H1 (cell line): Measurements from ENCODE around the gene ARL2BP. TPM values are rescaled to one million over a fixed set of nuclear protein-coding genes. Genes with fewer than 3 reads are reported as not detected.

ENCODE experiments used
- BACH1 ChIP-seq: IDR thresholded peaks from 2 replicates; pipeline ENCODE4 v1.6.1; 2012; ENCODE audit warnings: low read length, improper control_type of control experiment
- BCL11A ChIP-seq, 2 experiments: IDR thresholded peaks; one replicate each; pipeline ENCODE4 v1.6.1; 2011; ENCODE audit warnings: low read depth in 2 of 2, low read length in 2 of 2, mild to moderate bottlenecking in 2 of 2
- EP300 ChIP-seq, 2 experiments: IDR thresholded peaks; 1 replicate in 1 of 2; 2 replicates in 1 of 2; pipeline ENCODE4 v1.6.1; 2011 to 2012; ENCODE audit warnings: low read depth in 2 of 2, low read length in 2 of 2, mild to moderate bottlenecking in 2 of 2, borderline replicate concordance in 1 of 2, inconsistent platforms in 1 of 2, moderate library complexity in 1 of 2
- EZH2 ChIP-seq: fragments of 200-600 bp; sonication (generic); IDR thresholded peaks from 2 replicates; pipeline ENCODE4 v1.7.1; 2012; ENCODE audit warnings: low read depth, mild to moderate bottlenecking, moderate library complexity, low read length, inconsistent platforms; ENCODE audit not compliant: severe bottlenecking
- GABPA ChIP-seq: IDR thresholded peaks from 2 replicates; pipeline ENCODE4 v1.6.1; 2011; ENCODE audit warnings: mild to moderate bottlenecking, low read length, moderate library complexity, borderline replicate concordance; ENCODE audit not compliant: insufficient read depth
- HDAC2 ChIP-seq, 2 experiments: fragments of 300-600 bp in 1 of 2; sonication (generic) in 1 of 2; IDR thresholded peaks; 2 replicates each; pipeline ENCODE4 v1.6.1; 2011 to 2012; ENCODE audit warnings: low read depth in 2 of 2, low read length in 2 of 2, mild to moderate bottlenecking in 2 of 2, moderate library complexity in 2 of 2, borderline replicate concordance in 1 of 2, inconsistent platforms in 1 of 2
- KDM1A ChIP-seq: fragments of 200-600, 300-600 bp; sonication (generic); IDR thresholded peaks from 2 replicates; pipeline ENCODE4 v1.7.1; 2016; ENCODE audit warnings: mild to moderate bottlenecking, low read length, borderline replicate concordance
- MAFK ChIP-seq: IDR thresholded peaks from 2 replicates; pipeline ENCODE4 v1.6.1; 2012; ENCODE audit warnings: low read depth, mild to moderate bottlenecking, improper control_type of control experiment, low read length
- NRF1 ChIP-seq: IDR thresholded peaks from 2 replicates; pipeline ENCODE4 v1.6.1; 2011; ENCODE audit warnings: mild to moderate bottlenecking, low read depth, low read length, improper control_type of control experiment
- POLR2A ChIP-seq, 2 experiments: IDR thresholded peaks; 1 replicate in 1 of 2; 2 replicates in 1 of 2; pipeline ENCODE4 v1.6.1; 2011; ENCODE audit warnings: low read depth in 2 of 2, low read length in 2 of 2, mild to moderate bottlenecking in 2 of 2; ENCODE audit errors: control extremely low read depth in 1 of 2
- POLR2AphosphoS5 ChIP-seq: IDR thresholded peaks from 2 replicates; pipeline ENCODE4 v1.6.1; 2011; ENCODE audit warnings: low read depth, low read length
- SAP30 ChIP-seq: fragments of 300-600 bp; sonication (generic); IDR thresholded peaks from 2 replicates; pipeline ENCODE4 v1.7.1; 2012; ENCODE audit warnings: low read length, moderate library complexity, mild to moderate bottlenecking, inconsistent platforms; ENCODE audit not compliant: insufficient read depth, insufficient replicate concordance
- SRF ChIP-seq: IDR thresholded peaks from 2 replicates; pipeline ENCODE4 v1.6.1; 2011; ENCODE audit warnings: mild to moderate bottlenecking, low read depth, low read length, moderate library complexity
- SUZ12 ChIP-seq: fragments of 200-600 bp; sonication (generic); IDR thresholded peaks from 2 replicates; pipeline ENCODE4 v1.6.1; 2012; ENCODE audit warnings: mild to moderate bottlenecking, inconsistent platforms, low read length, moderate library complexity, mixed read lengths
- TAF7 ChIP-seq: optimal IDR thresholded peaks from 2 replicates; pipeline ENCODE3; 2011; ENCODE audit warnings: low read depth, mild to moderate bottlenecking, inconsistent platforms, low read length, moderate library complexity, borderline replicate concordance
- TBP ChIP-seq: IDR thresholded peaks from 2 replicates; pipeline ENCODE4 v1.6.1; 2011; ENCODE audit warnings: low read depth, low read length, improper control_type of control experiment
- polyA plus RNA-seq, 7 experiments: library from polyadenylated mRNA; depleted of rRNA in 3 of 7; stranded (reverse) in 5 of 7; unstranded in 2 of 7; fragments of >200 nt in 5 of 7; fragments of 200-250 nt in 2 of 7; gene quantifications; 1 replicate in 5 of 7; 2 replicates in 1 of 7; 4 replicates in 1 of 7; pipeline versions ENCODE4 v1.2.1 to v1.2.3, GENCODE V29; 2011 to 2013; ENCODE audit warnings: missing spikeins in 2 of 7, mixed read lengths in 2 of 7
- total RNA-seq: library from RNA; stranded (reverse); fragmentation: NEBNext Ultra II Directional; extraction: Animal tissue kit (Norgen Biotek cat#: 25700); gene quantifications from 2 replicates; pipeline ENCODE4 v1.2.1, GENCODE V29; 2021
- TF ChIP-seq, protein P1 (sequence below): IDR thresholded peaks from 2 replicates; pipeline ENCODE4 v1.6.1; 2012; ENCODE audit warnings: inconsistent platforms
- TF ChIP-seq, protein P2 (sequence below): IDR thresholded peaks from 2 replicates; pipeline ENCODE4 v1.6.1; 2012; ENCODE audit warnings: low read length, inconsistent platforms

The ARL2BP gene
- total and polyA plus RNA-seq, 2 of the 8 experiments (the other 6 are each of a cell fraction or from before 2014, with no cell fraction given): 13.6 to 18.3 TPM

DNA sequence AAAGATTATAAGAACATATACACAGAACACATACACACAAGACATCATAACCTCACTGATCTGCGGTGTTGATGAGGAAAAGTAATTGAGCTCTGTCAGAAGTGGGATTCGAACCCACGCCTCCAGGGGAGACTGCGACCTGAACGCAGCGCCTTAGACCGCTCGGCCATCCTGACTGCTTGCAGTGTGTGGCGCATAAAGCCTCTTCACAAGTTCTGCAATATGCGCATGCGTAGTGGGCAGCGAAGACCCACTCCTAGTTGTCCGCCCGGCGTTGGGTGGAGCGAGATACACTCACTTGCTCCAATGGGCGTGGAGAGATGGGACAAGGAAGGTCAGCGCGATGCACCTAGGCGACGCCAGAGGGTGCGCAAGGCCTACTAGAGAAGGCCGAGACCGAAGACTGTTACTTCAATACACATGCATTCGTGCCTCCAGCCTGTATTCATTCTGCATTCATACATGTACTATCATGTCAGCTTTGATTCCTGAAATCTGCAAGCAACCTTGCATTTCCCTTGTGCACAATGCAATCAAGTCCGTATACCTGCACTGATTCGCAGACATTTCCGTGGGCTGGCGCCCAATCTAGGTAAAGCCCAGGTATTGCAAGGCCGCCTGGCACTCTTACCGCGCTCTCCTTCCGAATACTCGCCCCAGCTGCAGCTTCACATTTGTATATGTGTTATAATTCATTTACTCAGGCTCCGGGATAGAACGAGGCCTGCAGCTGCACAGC, 55.5 kb downstream of the ARL2BP start (continued):
- TF ChIP-seq MAFK (peak; percentile 86; the same call in 1 of the 2 replicates), EZH2 (no peak), POLR2A (IDR thresholded peaks at IDR 0.05; ENCODE audit: control extremely low read depth in 1 of 2, low read depth in 2 of 2, low read length in 2 of 2) (no peak), TBP (peak; percentile 100), SRF (no peak), SAP30 (no peak), SUZ12 (no peak), KDM1A (no peak), TAF7 (no peak), GABPA (no peak), EP300 (IDR thresholded peaks at IDR 0.05; ENCODE audit: borderline replicate concordance in 1 of 2, low read depth in 2 of 2, low read length in 2 of 2) (no peak; a peak in 1 of 3 replicates), NRF1 (peak; percentile 83), HDAC2 (IDR thresholded peaks at IDR 0.05; ENCODE audit: borderline replicate concordance in 1 of 2, low read depth in 2 of 2, low read length in 2 of 2) (no peak; a peak in 1 of 4 replicates), BACH1 (peak; percentile 87), BCL11A (IDR thresholded peaks at IDR 0.05; ENCODE audit: low read depth in 2 of 2, low read length in 2 of 2) (no peak), POLR2AphosphoS5 (no peak)
- TF ChIP-seq, protein P1, sequence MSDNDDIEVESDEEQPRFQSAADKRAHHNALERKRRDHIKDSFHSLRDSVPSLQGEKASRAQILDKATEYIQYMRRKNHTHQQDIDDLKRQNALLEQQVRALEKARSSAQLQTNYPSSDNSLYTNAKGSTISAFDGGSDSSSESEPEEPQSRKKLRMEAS: no peak
- TF ChIP-seq, protein P2, sequence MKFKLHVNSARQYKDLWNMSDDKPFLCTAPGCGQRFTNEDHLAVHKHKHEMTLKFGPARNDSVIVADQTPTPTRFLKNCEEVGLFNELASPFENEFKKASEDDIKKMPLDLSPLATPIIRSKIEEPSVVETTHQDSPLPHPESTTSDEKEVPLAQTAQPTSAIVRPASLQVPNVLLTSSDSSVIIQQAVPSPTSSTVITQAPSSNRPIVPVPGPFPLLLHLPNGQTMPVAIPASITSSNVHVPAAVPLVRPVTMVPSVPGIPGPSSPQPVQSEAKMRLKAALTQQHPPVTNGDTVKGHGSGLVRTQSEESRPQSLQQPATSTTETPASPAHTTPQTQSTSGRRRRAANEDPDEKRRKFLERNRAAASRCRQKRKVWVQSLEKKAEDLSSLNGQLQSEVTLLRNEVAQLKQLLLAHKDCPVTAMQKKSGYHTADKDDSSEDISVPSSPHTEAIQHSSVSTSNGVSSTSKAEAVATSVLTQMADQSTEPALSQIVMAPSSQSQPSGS: no peak
